NB4 (cell line): ENCODE measurements around the gene SDF4.

ENCODE experiments used
- MYC ChIP-seq: IDR thresholded peaks from 2 replicates; pipeline ENCODE4 v1.6.1; 2011; ENCODE audit warnings: low read depth, low read length
- POLR2A ChIP-seq: IDR thresholded peaks from 2 replicates; pipeline ENCODE4 v1.6.1; 2011; ENCODE audit warnings: mild to moderate bottlenecking; ENCODE audit not compliant: insufficient read length; ENCODE audit errors: extremely low read depth
- TF ChIP-seq, protein P1 (sequence below): IDR thresholded peaks from one replicate; pipeline ENCODE4 v1.5.1; 2012; ENCODE audit warnings: low read depth, low read length
- TF ChIP-seq, protein P2 (sequence below): IDR thresholded peaks from 2 replicates; pipeline ENCODE4 v1.6.1; 2011; ENCODE audit warnings: low read depth, low read length

GRCh38 chr1:1253314-1253713, 21.5 kb upstream of the SDF4 start:
- TF ChIP-seq, protein P1, sequence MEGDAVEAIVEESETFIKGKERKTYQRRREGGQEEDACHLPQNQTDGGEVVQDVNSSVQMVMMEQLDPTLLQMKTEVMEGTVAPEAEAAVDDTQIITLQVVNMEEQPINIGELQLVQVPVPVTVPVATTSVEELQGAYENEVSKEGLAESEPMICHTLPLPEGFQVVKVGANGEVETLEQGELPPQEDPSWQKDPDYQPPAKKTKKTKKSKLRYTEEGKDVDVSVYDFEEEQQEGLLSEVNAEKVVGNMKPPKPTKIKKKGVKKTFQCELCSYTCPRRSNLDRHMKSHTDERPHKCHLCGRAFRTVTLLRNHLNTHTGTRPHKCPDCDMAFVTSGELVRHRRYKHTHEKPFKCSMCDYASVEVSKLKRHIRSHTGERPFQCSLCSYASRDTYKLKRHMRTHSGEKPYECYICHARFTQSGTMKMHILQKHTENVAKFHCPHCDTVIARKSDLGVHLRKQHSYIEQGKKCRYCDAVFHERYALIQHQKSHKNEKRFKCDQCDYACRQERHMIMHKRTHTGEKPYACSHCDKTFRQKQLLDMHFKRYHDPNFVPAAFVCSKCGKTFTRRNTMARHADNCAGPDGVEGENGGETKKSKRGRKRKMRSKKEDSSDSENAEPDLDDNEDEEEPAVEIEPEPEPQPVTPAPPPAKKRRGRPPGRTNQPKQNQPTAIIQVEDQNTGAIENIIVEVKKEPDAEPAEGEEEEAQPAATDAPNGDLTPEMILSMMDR: no peak
- no peak for TF ChIP-seq MYC
- TF ChIP-seq, protein P2, sequence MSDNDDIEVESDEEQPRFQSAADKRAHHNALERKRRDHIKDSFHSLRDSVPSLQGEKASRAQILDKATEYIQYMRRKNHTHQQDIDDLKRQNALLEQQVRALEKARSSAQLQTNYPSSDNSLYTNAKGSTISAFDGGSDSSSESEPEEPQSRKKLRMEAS: no peak
- TF ChIP-seq POLR2A: no peak
